HepG2 (cell line): Measurements from ENCODE around the gene LIME1. TPM values are rescaled to one million over a fixed set of nuclear protein-coding genes. Genes with fewer than 3 reads are reported as not detected.
A peak's percentile ranks its signal among the peaks of the same experiment; 100 is the strongest.

ENCODE experiments used
- ATF2 ChIP-seq: sonication (generic); formaldehyde crosslinking; IDR thresholded peaks from 2 replicates; pipeline ENCODE4 v1.4.0; 2020; ENCODE audit warnings: missing genetic modification reagents
- ATF7 ChIP-seq, 2 experiments: fragments of 450-650 bp in 1 of 2; sonication (generic) in 1 of 2; formaldehyde crosslinking in 1 of 2; IDR thresholded peaks; 2 replicates each; pipeline versions ENCODE4 v1.4.0 to v1.6.1; 2016 to 2020; ENCODE audit warnings: antibody characterized with exemption in 1 of 2, mild to moderate bottlenecking in 1 of 2, missing genetic modification reagents in 1 of 2
- CREB3 ChIP-seq: sonication (generic); formaldehyde crosslinking; IDR thresholded peaks from 2 replicates; pipeline ENCODE4 v1.5.0; 2020; ENCODE audit warnings: missing genetic modification reagents
- GFI1 ChIP-seq: sonication (generic); formaldehyde crosslinking; IDR thresholded peaks from 2 replicates; pipeline ENCODE4 v1.5.0; 2020; ENCODE audit warnings: missing genetic modification reagents, mild to moderate bottlenecking, borderline replicate concordance
- HHEX ChIP-seq: IDR thresholded peaks from 2 replicates; pipeline ENCODE4 v1.6.1; 2016; ENCODE audit warnings: control low read depth
- HIVEP1 ChIP-seq: sonication (generic); formaldehyde crosslinking; IDR thresholded peaks from 2 replicates; pipeline ENCODE4 v1.4.0; 2020; ENCODE audit warnings: mild to moderate bottlenecking, missing genetic modification reagents
- KDM1A ChIP-seq: IDR thresholded peaks from 2 replicates; pipeline ENCODE4 v1.6.1; 2016; ENCODE audit warnings: missing compliant biosample characterization
- KLF16 ChIP-seq, 2 experiments: sonication (generic) in 1 of 2; formaldehyde crosslinking in 1 of 2; IDR thresholded peaks; 2 replicates each; pipeline versions ENCODE4 v1.6.1 to v1.8.0; 2016 to 2023; ENCODE audit warnings: missing genetic modification reagents in 2 of 2, missing compliant biosample characterization in 1 of 2
- KLF9 ChIP-seq: IDR thresholded peaks from 2 replicates; pipeline ENCODE4 v1.6.1; 2016; ENCODE audit warnings: low read depth
- NR2F2 ChIP-seq: IDR thresholded peaks from 2 replicates; pipeline ENCODE4 v1.6.1; 2012; ENCODE audit warnings: low read depth, inconsistent platforms, borderline replicate concordance
- POLR2A ChIP-seq, 2 experiments: IDR thresholded peaks; 2 replicates each; pipeline ENCODE4 v1.6.1; 2011; ENCODE audit warnings: low read depth in 2 of 2, low read length in 2 of 2, mild to moderate bottlenecking in 1 of 2, moderate library complexity in 1 of 2; ENCODE audit not compliant: insufficient read depth in 1 of 2
- RORA ChIP-seq: sonication (generic); formaldehyde crosslinking; IDR thresholded peaks from 2 replicates; pipeline ENCODE4 v1.5.0; 2020; ENCODE audit warnings: mild to moderate bottlenecking, missing genetic modification reagents, moderate library complexity
- SNAI1 ChIP-seq: sonication (generic); formaldehyde crosslinking; IDR thresholded peaks from 2 replicates; pipeline ENCODE4 v1.5.0; 2020; ENCODE audit warnings: mild to moderate bottlenecking, missing genetic modification reagents, borderline replicate concordance
- ZBTB26 ChIP-seq: IDR thresholded peaks from 2 replicates; pipeline ENCODE4 v1.6.1; 2016; ENCODE audit warnings: missing compliant biosample characterization, missing genetic modification reagents, borderline replicate concordance
- ZBTB4 ChIP-seq: sonication (generic); formaldehyde crosslinking; IDR thresholded peaks from 2 replicates; pipeline ENCODE4 v1.4.0; 2020; ENCODE audit warnings: missing genetic modification reagents, mild to moderate bottlenecking, borderline replicate concordance
- ZNF180 ChIP-seq: sonication (generic); formaldehyde crosslinking; IDR thresholded peaks from 2 replicates; pipeline ENCODE4 v1.4.0; 2020; ENCODE audit warnings: low read depth, missing genetic modification reagents, borderline replicate concordance
- ZNF414 ChIP-seq: sonication (generic); formaldehyde crosslinking; IDR thresholded peaks from 2 replicates; pipeline ENCODE4 v1.5.0; 2020; ENCODE audit warnings: missing genetic modification reagents
- ZNF556 ChIP-seq: sonication (generic); formaldehyde crosslinking; IDR thresholded peaks from 2 replicates; pipeline ENCODE4 v1.4.0; 2020; ENCODE audit warnings: mild to moderate bottlenecking, missing genetic modification reagents, borderline replicate concordance
- ZNF569 ChIP-seq: sonication (generic); formaldehyde crosslinking; IDR thresholded peaks from 2 replicates; pipeline ENCODE4 v1.5.0; 2020; ENCODE audit warnings: mild to moderate bottlenecking, missing genetic modification reagents, moderate library complexity, borderline replicate concordance
- ZSCAN29 ChIP-seq: sonication (generic); formaldehyde crosslinking; conservative IDR thresholded peaks from 2 replicates; pipeline ENCODE4 v1.4.0; 2020; ENCODE audit warnings: mild to moderate bottlenecking, missing genetic modification reagents
- polyA plus RNA-seq, 8 experiments: library from polyadenylated mRNA; depleted of rRNA in 3 of 8; stranded (reverse) in 7 of 8; unstranded in 1 of 8; fragments of >200 nt; fragmentation: Illumina TruSeq in 4 of 8; extraction: Trizol in 4 of 8; gene quantifications; 2 replicates each; pipeline versions ENCODE4 v1.2.1 to v1.2.3, GENCODE V29; 2011 to 2016; ENCODE audit warnings: low read depth in 4 of 8, missing spikeins in 1 of 8, mixed read lengths in 1 of 8; ENCODE audit not compliant: insufficient read depth in 1 of 8
- total RNA-seq, 5 experiments: library from RNA; depleted of rRNA; stranded (reverse); fragments of >200 nt; fragmentation: Illumina TruSeq; extraction: Trizol; gene quantifications; 2 replicates each; pipeline ENCODE4 v1.2.3, GENCODE V29; 2016; ENCODE audit warnings: low read depth in 1 of 5

Gene LIME1
- total and polyA plus RNA-seq, 2 of the 13 experiments (the other 11 are each of a cell fraction or from before 2014, with no cell fraction given): 13.0 to 61.5 TPM

- TF ChIP-seq ATF7 (IDR thresholded peaks at IDR 0.05) (no peak), ATF7 (CRISPR knock-in tag; IDR thresholded peaks at IDR 0.05) (peak; percentile 84), ATF2 (CRISPR knock-in tag) (no peak; the same call in none of the 2 replicates), NR2F2 (peak; percentile 57; the same call in 1 of the 2 replicates), SNAI1 (CRISPR knock-in tag) (0 out of 2 replicates have a peak, but pooled peaks have one; percentile 3), ZNF569 (CRISPR knock-in tag) (peak; percentile 91; the same call in 1 of the 2 replicates), GFI1 (CRISPR knock-in tag) (no peak; the same call in 1 of the 2 replicates), CREB3 (CRISPR knock-in tag) (peak; percentile 90), RORA (no peak), ZBTB4 (CRISPR knock-in tag) (0 out of 2 replicates have a peak, but pooled peaks have one; percentile 32), KLF16 (CRISPR knock-in tag; IDR thresholded peaks at IDR 0.05) (peak; percentile 84 to 99; a peak in 3 of 4 replicates), KDM1A (CRISPR knock-in tag) (no peak), POLR2A (IDR thresholded peaks at IDR 0.05; ENCODE audit: insufficient read depth in 1 of 2, low read depth in 2 of 2, low read length in 2 of 2) (peak in 1 of 2 experiments; percentile 54; a peak in 2 of 4 replicates), ZNF180 (CRISPR knock-in tag) (0 out of 2 replicates have a peak, but pooled peaks have one; percentile 80), ZNF556 (CRISPR knock-in tag) (peak; percentile 72), ZSCAN29 (CRISPR knock-in tag) (peak; percentile 48; the same call in 1 of the 2 replicates), KLF9 (CRISPR knock-in tag) (no peak), HHEX (no peak), ZNF414 (CRISPR knock-in tag) (no peak), ZBTB26 (no peak), HIVEP1 (peak; percentile 96)
Observed at GRCh38 chr20:63739130-63740069, 2.9 kb downstream of the LIME1 start, which contains the start of gene SLC2A4RG (continued).
